ENCODE results near the gene GREM1.

GRCh38 chr15:32682569-32682968 lies 35.2 kb upstream of the GREM1 start:
- TF ChIP-seq MAX (IDR thresholded peaks at IDR 0.05) (no peak), POLR2A (IDR thresholded peaks at IDR 0.05; ENCODE audit: control extremely low read depth in 1 of 2, low read depth in 2 of 2, low read length in 2 of 2) (no peak), POLR2AphosphoS5 (IDR thresholded peaks at IDR 0.05; ENCODE audit: low read depth, low read length) (no peak), TAF1 (IDR thresholded peaks at IDR 0.05; ENCODE audit: low read depth, low read length) (no peak), CTCF (IDR thresholded peaks at IDR 0.05; ENCODE audit: control extremely low read depth in 1 of 3, insufficient read depth in 1 of 3, low read depth in 1 of 3, low read length in 3 of 3) (no peak), EZH2 (IDR thresholded peaks at IDR 0.05; ENCODE audit: low read depth, low read length, severe bottlenecking) (no peak), GABPA (IDR thresholded peaks at IDR 0.05; ENCODE audit: borderline replicate concordance, insufficient read depth, low read length) (no peak), SP2 (IDR thresholded peaks at IDR 0.05; ENCODE audit: low read length) (no peak), MAFK (IDR thresholded peaks at IDR 0.05; ENCODE audit: low read depth, low read length) (no peak), SUZ12 (IDR thresholded peaks at IDR 0.05; ENCODE audit: low read length) (no peak), SAP30 (IDR thresholded peaks at IDR 0.05; ENCODE audit: insufficient read depth, insufficient replicate concordance, low read length) (no peak), YY1 (IDR thresholded peaks at IDR 0.05; ENCODE audit: low read depth, low read length) (no peak), TBP (IDR thresholded peaks at IDR 0.05; ENCODE audit: low read depth, low read length) (no peak)

All from H1 (cell line).